ENCODE measurements around the gene COL15A1.

GRCh38 chr9:98908897-98909634 lies 34.6 kb upstream of the COL15A1 start:
- no peak for TF ChIP-seq CTCF (IDR thresholded peaks at IDR 0.05)
- no peak for TF ChIP-seq ZSCAN18 (CRISPR knock-in tag; IDR thresholded peaks at IDR 0.05)
- TF ChIP-seq E2F4 (CRISPR knock-in tag; IDR thresholded peaks at IDR 0.05; ENCODE audit: borderline replicate concordance, low read depth): no peak
- TF ChIP-seq ZNF263 (CRISPR knock-in tag; IDR thresholded peaks at IDR 0.05; ENCODE audit: low read depth): no peak
- TF ChIP-seq ELF4 (CRISPR knock-in tag; IDR thresholded peaks at IDR 0.05; ENCODE audit: low read depth): no peak
- no peak for TF ChIP-seq HMGA2 (CRISPR knock-in tag; IDR thresholded peaks at IDR 0.05)
- no peak for TF ChIP-seq RELA (CRISPR knock-in tag; IDR thresholded peaks at IDR 0.05; ENCODE audit: borderline replicate concordance)
- no peak for TF ChIP-seq ZNF232 (CRISPR knock-in tag; IDR thresholded peaks at IDR 0.05)
- no peak for TF ChIP-seq USF1 (CRISPR knock-in tag; IDR thresholded peaks at IDR 0.05)

Measured in WTC11 (cell line).